Endothelial cell of umbilical vein (primary cell): ENCODE results near the gene TMEM131. TPM values are rescaled to one million over a fixed set of nuclear protein-coding genes. Genes with fewer than 3 reads are reported as not detected.

Experiments
- BruUV-seq: library from RNA; stranded (reverse); fragments of 400-500 nt; replicated peaks from 2 replicates; lab custom pipeline; 2021; lab: Mats Ljungman, UMichigan
- CTCF ChIA-PET: fragments of 300-600, 350-600 bp; sonication (Branson Sonifier 250); formaldehyde crosslinking; loops from one replicate; lab custom pipeline; 2021; ENCODE audit warnings: antibody characterized with exemption, inconsistent platforms; lab: Charles Lee
- POLR2A ChIA-PET: fragments of 300-600, 350-600 bp; sonication (Branson Sonifier 250); formaldehyde crosslinking; loops from one replicate; lab custom pipeline; 2021; ENCODE audit warnings: antibody characterized with exemption, inconsistent platforms; lab: Charles Lee
- DNase-seq: peaks from one replicate; pipeline ENCODE4 v3.0.0-alpha.2; 2011; ENCODE audit warnings: low read depth, low spot score
- FAIRE-seq: peaks from 2 replicates; lab custom pipeline; 2011; peaks lifted over from hg19 to GRCh38; lab: Jason Lieb, UNC
- H2AFZ ChIP-seq: 2 replicates; pipeline ENCODE4 v1.6.0; 2012; ENCODE audit warnings: low read depth, low read length, control low read depth, inconsistent platforms
- H3K27ac ChIP-seq: 2 replicates; pipeline ENCODE4 v1.5.1; 2011; ENCODE audit warnings: low read depth, mild to moderate bottlenecking, control low read depth, low read length, moderate library complexity; ENCODE audit not compliant: insufficient read depth
- H3K27me3 ChIP-seq, 2 experiments: 2 replicates each; pipeline versions ENCODE4 v1.6.0 to v1.6.1; 2011; ENCODE audit warnings: low read length in 2 of 2, mixed read lengths in 1 of 2; ENCODE audit not compliant: control insufficient read depth in 2 of 2, insufficient read depth in 2 of 2
- H3K36me3 ChIP-seq, 2 experiments: 2 replicates in 1 of 2; 3 replicates in 1 of 2; pipeline ENCODE4 v1.5.1; 2011; ENCODE audit warnings: low read length in 2 of 2, mild to moderate bottlenecking in 1 of 2, moderate library complexity in 1 of 2; ENCODE audit not compliant: control insufficient read depth in 2 of 2, insufficient read depth in 2 of 2; ENCODE audit errors: extremely low read depth in 1 of 2
- H3K4me1 ChIP-seq: 3 replicates; pipeline ENCODE4 v1.5.1; 2011; ENCODE audit warnings: mild to moderate bottlenecking, low read length; ENCODE audit not compliant: control insufficient read depth, insufficient read depth; ENCODE audit errors: extremely low read depth
- H3K4me2 ChIP-seq: 2 replicates; pipeline ENCODE4 v1.6.1; 2011; ENCODE audit warnings: low read length, control low read depth, mixed read lengths; ENCODE audit not compliant: insufficient read depth
- H3K4me3 ChIP-seq, 3 experiments: fragments of 200-600 bp in 1 of 3; sonication (generic), shearing (Covaris generic) in 1 of 3; replicated peaks in 1 of 3; 2 replicates each; pipeline ENCODE4 v1.5.1; 2011 to 2016; ENCODE audit warnings: control low read depth in 3 of 3, low read length in 3 of 3, mild to moderate bottlenecking in 2 of 3, inconsistent platforms in 1 of 3, low read depth in 1 of 3, moderate library complexity in 1 of 3; ENCODE audit not compliant: insufficient read depth in 1 of 3
- H3K79me2 ChIP-seq: 2 replicates; pipeline ENCODE4 v1.6.0; 2012; ENCODE audit warnings: low read length, inconsistent platforms; ENCODE audit not compliant: control insufficient read depth, insufficient read depth
- H3K9ac ChIP-seq: replicated peaks from 2 replicates; pipeline ENCODE3; 2011; ENCODE audit warnings: low read length, control low read depth; ENCODE audit not compliant: insufficient read depth; ENCODE audit errors: extremely low read depth
- H3K9me1 ChIP-seq: replicated peaks from 3 replicates; pipeline ENCODE4 v1.6.0; 2011; ENCODE audit warnings: mild to moderate bottlenecking, low read length; ENCODE audit not compliant: control insufficient read depth, insufficient read depth; ENCODE audit errors: extremely low read depth
- H3K9me3 ChIP-seq: replicated peaks from 2 replicates; pipeline ENCODE4 v1.5.1; 2012; ENCODE audit warnings: low read length, inconsistent platforms; ENCODE audit not compliant: control insufficient read depth, insufficient read depth
- H4K20me1 ChIP-seq: replicated peaks from 2 replicates; pipeline ENCODE3; 2011; ENCODE audit warnings: mild to moderate bottlenecking, low read length; ENCODE audit not compliant: control insufficient read depth, insufficient read depth; ENCODE audit errors: extremely low read depth
- CTCF ChIP-seq, 2 donors: IDR thresholded peaks; 1 replicate in 1 of 2; 2 replicates in 1 of 2; pipeline ENCODE4 v1.5.1; 2011; ENCODE audit warnings: low read length in 2 of 2, mild to moderate bottlenecking in 2 of 2, moderate library complexity in 2 of 2, control low read depth in 1 of 2, inconsistent platforms in 1 of 2, low read depth in 1 of 2; ENCODE audit not compliant: insufficient read depth in 1 of 2; ENCODE audit errors: extremely low read depth in 1 of 2
- EZH2 ChIP-seq: IDR thresholded peaks from 2 replicates; pipeline ENCODE4 v1.6.1; 2012; ENCODE audit warnings: borderline replicate concordance, low read depth, mild to moderate bottlenecking, moderate library complexity, low read length, inconsistent platforms; ENCODE audit not compliant: severe bottlenecking
- FOS ChIP-seq: IDR thresholded peaks from 2 replicates; pipeline ENCODE4 v1.6.1; 2011; ENCODE audit warnings: mild to moderate bottlenecking, low read length, moderate library complexity, borderline replicate concordance; ENCODE audit not compliant: insufficient read depth
- GATA2 ChIP-seq: IDR thresholded peaks from 2 replicates; pipeline ENCODE4 v1.7.0; 2011; ENCODE audit warnings: low read depth, mild to moderate bottlenecking, moderate library complexity, mixed read lengths, low read length; ENCODE audit not compliant: insufficient read length, insufficient read depth
- JUN ChIP-seq: IDR thresholded peaks from 2 replicates; pipeline ENCODE4 v1.6.1; 2011; ENCODE audit warnings: borderline replicate concordance, low read depth; ENCODE audit not compliant: insufficient read length, insufficient read depth
- MAX ChIP-seq: IDR thresholded peaks from 2 replicates; pipeline ENCODE4 v1.6.1; 2011; ENCODE audit not compliant: insufficient read depth, insufficient read length
- MYC ChIP-seq: IDR thresholded peaks from one replicate; pipeline ENCODE4 v1.6.1; 2011; ENCODE audit warnings: mild to moderate bottlenecking, low read depth, low read length
- POLR2A ChIP-seq: IDR thresholded peaks from 2 replicates; pipeline ENCODE4 v1.6.1; 2012; ENCODE audit warnings: low read depth, mild to moderate bottlenecking, control low read depth, low read length
- POLR2AphosphoS5 ChIP-seq: IDR thresholded peaks from 2 replicates; pipeline ENCODE4 v1.6.1; 2012; ENCODE audit warnings: low read depth, mild to moderate bottlenecking, control low read depth, low read length, moderate library complexity; ENCODE audit not compliant: insufficient read depth
- dilution Hi-C: fragments of 300-500 bp; cut with MboI; formaldehyde crosslinking; loops from one replicate; pipeline ENCODE4 v1.15.0; 2019; ENCODE audit warnings: low sequenced_read_pairs; ENCODE audit not compliant: extremely low pct_ligation_motif_present
- intact Hi-C: fragments of 100-400 bp; cut with micrococcal nuclease; formaldehyde crosslinking; loops from one replicate; pipeline ENCODE4 v1.10.0; 2022
- polyA plus RNA-seq, 4 experiments: library from polyadenylated mRNA; depleted of rRNA in 3 of 4; stranded (reverse) in 3 of 4; unstranded in 1 of 4; fragments of >200 nt; gene quantifications; 2 replicates each; pipeline versions ENCODE4 v1.2.1 to v1.2.3, GENCODE V29; 2011 to 2012; ENCODE audit warnings: missing spikeins in 1 of 4
- total RNA-seq: library from RNA; stranded (reverse); gene quantifications from 2 replicates; pipeline ENCODE4 v1.2.3, GENCODE V29; 2021

Gene TMEM131
- total and polyA plus RNA-seq, 2 donors (not counting 3 experiments of a cell fraction or from before 2014, with no cell fraction given), result 12.2 to 28.6 TPM

GRCh38 chr2:98013407-98014042 lies 17.8 kb upstream of the TMEM131 start:
- H2AFZ ChIP-seq, result no peak overlapping the region
- POLR2A ChIA-PET, result no interaction called here

More at GRCh38 chr2:98013407-98014042, 17.8 kb upstream of the TMEM131 start:
- Histone ChIP-seq H3K27me3 (no peaks in the 10 kb centered on the region), H3K27ac (no peak overlapping the region), H3K9me1 (no peaks in the 10 kb centered on the region), H3K4me3 (no peak overlapping the region), H3K9me3 (no peaks in the 10 kb centered on the region), H3K4me1 (no peaks in the 10 kb centered on the region), H4K20me1 (no peaks in the 10 kb centered on the region), H3K79me2 (no peaks in the 10 kb centered on the region), H3K9ac (no peak overlapping the region), H3K4me2 (no peak overlapping the region), H3K36me3 (no peaks in the 10 kb centered on the region)
- dilution Hi-C loops, result no loop called here
- CTCF ChIA-PET, result no interaction called here
- no peak for TF ChIP-seq POLR2AphosphoS5
- no peak for TF ChIP-seq JUN
- no peak for TF ChIP-seq GATA2
- no peak for TF ChIP-seq CTCF (IDR thresholded peaks at IDR 0.05; ENCODE audit: extremely low read depth in 1 of 2, insufficient read depth in 1 of 2, low read depth in 1 of 2, low read length in 2 of 2)
- TF ChIP-seq MYC, result no peak
- TF ChIP-seq FOS, result no peak
- no peak for TF ChIP-seq EZH2
- no peak for TF ChIP-seq MAX
- TF ChIP-seq POLR2A, result no peak
- no TSS peak for BruUV-seq
- DNase-seq (no peak), FAIRE-seq (no peak)
- intact Hi-C loops, result no loop called here
